ENCODE measurements around the gene RNF133.

- TF ChIP-seq, protein P1, sequence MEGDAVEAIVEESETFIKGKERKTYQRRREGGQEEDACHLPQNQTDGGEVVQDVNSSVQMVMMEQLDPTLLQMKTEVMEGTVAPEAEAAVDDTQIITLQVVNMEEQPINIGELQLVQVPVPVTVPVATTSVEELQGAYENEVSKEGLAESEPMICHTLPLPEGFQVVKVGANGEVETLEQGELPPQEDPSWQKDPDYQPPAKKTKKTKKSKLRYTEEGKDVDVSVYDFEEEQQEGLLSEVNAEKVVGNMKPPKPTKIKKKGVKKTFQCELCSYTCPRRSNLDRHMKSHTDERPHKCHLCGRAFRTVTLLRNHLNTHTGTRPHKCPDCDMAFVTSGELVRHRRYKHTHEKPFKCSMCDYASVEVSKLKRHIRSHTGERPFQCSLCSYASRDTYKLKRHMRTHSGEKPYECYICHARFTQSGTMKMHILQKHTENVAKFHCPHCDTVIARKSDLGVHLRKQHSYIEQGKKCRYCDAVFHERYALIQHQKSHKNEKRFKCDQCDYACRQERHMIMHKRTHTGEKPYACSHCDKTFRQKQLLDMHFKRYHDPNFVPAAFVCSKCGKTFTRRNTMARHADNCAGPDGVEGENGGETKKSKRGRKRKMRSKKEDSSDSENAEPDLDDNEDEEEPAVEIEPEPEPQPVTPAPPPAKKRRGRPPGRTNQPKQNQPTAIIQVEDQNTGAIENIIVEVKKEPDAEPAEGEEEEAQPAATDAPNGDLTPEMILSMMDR (IDR thresholded peaks at IDR 0.05): no peak
- no peak for TF ChIP-seq POLR2A (IDR thresholded peaks at IDR 0.05)
Measured at GRCh38 chr7:122689346-122690109, 9.4 kb downstream of the RNF133 start.
